HG03196 (cell line): ENCODE results near the gene ITPR1.

Experiments
- ATAC-seq: cut with Tn5 transposase; IDR thresholded peaks from one replicate; pipeline ENCODE4 v1.9.1; 2021; ENCODE audit not compliant: unreplicated experiment

The ITPR1 gene

GRCh38 chr3:4508048-4508981 is 15.2 kb downstream of the ITPR1 start:
- peak; percentile 72 for ATAC-seq

- no peak for ATAC-seq
Measured at GRCh38 chr3:4509043-4509442, 15.9 kb downstream of the ITPR1 start.

- no peak for ATAC-seq
Measured at GRCh38 chr3:4509983-4510755, 17.0 kb downstream of the ITPR1 start.

GRCh38 chr3:4511491-4512262 is 18.5 kb downstream of the ITPR1 start:
- ATAC-seq, result no peak

- no peak for ATAC-seq
Measured at GRCh38 chr3:4512895-4513616, 19.9 kb downstream of the ITPR1 start.

- no peak for ATAC-seq
Measured at GRCh38 chr3:4514321-4514720, 21.2 kb downstream of the ITPR1 start.

- ATAC-seq, result no peak
Measured at GRCh38 chr3:4514916-4515315, 21.8 kb downstream of the ITPR1 start.

- no peak for ATAC-seq
Measured at GRCh38 chr3:4515916-4516579, 22.9 kb downstream of the ITPR1 start.

GRCh38 chr3:4517093-4517492 is 23.9 kb downstream of the ITPR1 start:
- ATAC-seq, result no peak

- ATAC-seq, result no peak
Measured at GRCh38 chr3:4517643-4518311, 24.6 kb downstream of the ITPR1 start.

- ATAC-seq, result no peak
Measured at GRCh38 chr3:4520033-4520816, 27.1 kb downstream of the ITPR1 start.

- no peak for ATAC-seq
Measured at GRCh38 chr3:4522947-4523346, 29.8 kb downstream of the ITPR1 start.

- ATAC-seq, result no peak
Measured at GRCh38 chr3:4523710-4524698, 30.9 kb downstream of the ITPR1 start.

GRCh38 chr3:4525560-4526223 is 32.5 kb downstream of the ITPR1 start:
- no peak for ATAC-seq

GRCh38 chr3:4528320-4528719 is 35.2 kb downstream of the ITPR1 start:
- ATAC-seq, result no peak

- no peak for ATAC-seq
Measured at GRCh38 chr3:4528819-4529600, 35.9 kb downstream of the ITPR1 start.
